IMR-90 (cell line): Measurements from ENCODE around the gene MRPL34. TPM values are rescaled to one million over a fixed set of nuclear protein-coding genes. Genes with fewer than 3 reads are reported as not detected.

Source experiments
- ATAC-seq: fragments of 200-7000 bp; cut with Tn5 transposase; 2 replicates; pipeline ENCODE4 v1.9.1; 2020; ENCODE audit warnings: low read depth, mild to moderate bottlenecking, moderate library complexity
- BruUV-seq: library from RNA; stranded (reverse); fragments of 400-500 nt; replicated peaks from 2 replicates; lab custom pipeline; 2021; lab: Mats Ljungman, UMichigan
- CTCF ChIA-PET: fragments of 300-600 bp; formaldehyde crosslinking; extraction: SDS; loops from one replicate; lab custom pipeline; 2021; ENCODE audit warnings: antibody characterized with exemption; lab: Yijun Ruan, JAX
- POLR2A ChIA-PET: fragments of 300-600 bp; sonication (Branson Sonifier 250); formaldehyde crosslinking; loops from one replicate; lab custom pipeline; 2022; ENCODE audit warnings: antibody characterized with exemption; ENCODE audit not compliant: unreplicated experiment; lab: Charles Lee
- DNase-seq: peaks from one replicate; pipeline ENCODE4 v3.0.0; 2013
- H2AFZ ChIP-seq: replicated peaks from 2 replicates; pipeline ENCODE3; 2013; ENCODE audit warnings: low read length, mild to moderate bottlenecking; ENCODE audit not compliant: poor library complexity
- H2AK5ac ChIP-seq: 2 replicates; pipeline ENCODE4 v1.6.1; 2013; ENCODE audit warnings: low read depth, low read length, inconsistent platforms
- H2AK9ac ChIP-seq: replicated peaks from 2 replicates; pipeline ENCODE3; 2013; ENCODE audit warnings: mild to moderate bottlenecking, low read depth, low read length, moderate library complexity; ENCODE audit not compliant: poor library complexity
- H2BK120ac ChIP-seq: 2 replicates; pipeline ENCODE4 v1.6.1; 2013; ENCODE audit warnings: low read depth, low read length, inconsistent platforms
- H2BK15ac ChIP-seq: 3 replicates; pipeline ENCODE4 v1.6.1; 2013; ENCODE audit warnings: low read depth, low read length, inconsistent platforms
- H2BK20ac ChIP-seq: 2 replicates; pipeline ENCODE4 v1.6.1; 2013; ENCODE audit warnings: low read depth, mild to moderate bottlenecking, inconsistent platforms, low read length, moderate library complexity
- H2BK5ac ChIP-seq: 2 replicates; pipeline ENCODE4 v1.6.1; 2013; ENCODE audit warnings: mild to moderate bottlenecking, low read depth, low read length, inconsistent platforms; ENCODE audit not compliant: poor library complexity, severe bottlenecking
- H3K14ac ChIP-seq: replicated peaks from 2 replicates; pipeline ENCODE4 v1.6.1; 2013; ENCODE audit warnings: low read depth, low read length, inconsistent platforms
- H3K18ac ChIP-seq: 2 replicates; pipeline ENCODE4 v1.6.1; 2013; ENCODE audit warnings: low read depth, low read length, control low read depth
- H3K23ac ChIP-seq: 2 replicates; pipeline ENCODE4 v1.6.1; 2013; ENCODE audit warnings: low read depth, low read length, inconsistent platforms
- H3K27ac ChIP-seq: 2 replicates; pipeline ENCODE4 v1.5.1; 2013; ENCODE audit warnings: mild to moderate bottlenecking, control low read depth, low read length; ENCODE audit not compliant: insufficient read depth
- H3K27me3 ChIP-seq: 2 replicates; pipeline ENCODE4 v1.6.1; 2013; ENCODE audit warnings: low read length; ENCODE audit not compliant: control insufficient read depth, insufficient read depth
- H3K36me3 ChIP-seq: 2 replicates; pipeline ENCODE4 v1.6.1; 2013; ENCODE audit warnings: low read length, mixed read lengths; ENCODE audit not compliant: control insufficient read depth, insufficient read depth
- H3K4ac ChIP-seq: 2 replicates; pipeline ENCODE4 v1.6.1; 2013; ENCODE audit warnings: low read depth, low read length, inconsistent platforms
- H3K4me1 ChIP-seq: 2 replicates; pipeline ENCODE4 v1.6.1; 2013; ENCODE audit warnings: low read length, mixed read lengths; ENCODE audit not compliant: control insufficient read depth, insufficient read depth
- H3K4me2 ChIP-seq: 2 replicates; pipeline ENCODE4 v1.6.1; 2013; ENCODE audit warnings: low read depth, mild to moderate bottlenecking, control low read depth, low read length, moderate library complexity
- H3K4me3 ChIP-seq: 2 replicates; pipeline ENCODE4 v1.5.1; 2013; ENCODE audit warnings: low read depth, mild to moderate bottlenecking, control low read depth, low read length, moderate library complexity; ENCODE audit not compliant: insufficient read depth
- H3K56ac ChIP-seq: 2 replicates; pipeline ENCODE4 v1.6.1; 2013; ENCODE audit warnings: low read length, inconsistent platforms; ENCODE audit not compliant: insufficient read depth; ENCODE audit errors: extremely low read depth
- H3K79me1 ChIP-seq, 2 experiments: 2 replicates each; pipeline ENCODE4 v1.6.1; 2013; ENCODE audit warnings: low read length in 2 of 2, inconsistent platforms in 1 of 2, low read depth in 1 of 2
- H3K9ac ChIP-seq: 2 replicates; pipeline ENCODE4 v1.6.1; 2013; ENCODE audit warnings: low read depth, low read length, control low read depth
- H3K9me1 ChIP-seq: 2 replicates; pipeline ENCODE4 v1.6.1; 2013; ENCODE audit warnings: low read length, inconsistent platforms; ENCODE audit not compliant: insufficient read depth
- H3K9me3 ChIP-seq: 2 replicates; pipeline ENCODE4 v1.6.1; 2013; ENCODE audit warnings: low read length; ENCODE audit not compliant: control insufficient read depth, insufficient read depth
- H4K20me1 ChIP-seq: 2 replicates; pipeline ENCODE4 v1.6.1; 2013; ENCODE audit warnings: low read length, inconsistent platforms; ENCODE audit not compliant: insufficient read depth
- H4K5ac ChIP-seq: 2 replicates; pipeline ENCODE4 v1.6.1; 2013; ENCODE audit warnings: mild to moderate bottlenecking, low read depth, low read length, control low read depth
- H4K8ac ChIP-seq, 2 experiments: 2 replicates each; pipeline ENCODE4 v1.6.1; 2013; ENCODE audit warnings: low read depth in 2 of 2, low read length in 2 of 2, control low read depth in 1 of 2, inconsistent platforms in 1 of 2
- H4K91ac ChIP-seq: 2 replicates; pipeline ENCODE4 v1.6.1; 2013; ENCODE audit warnings: low read depth, low read length, inconsistent platforms; ENCODE audit not compliant: insufficient read depth
- NFE2L2 ChIP-seq: fragments of 150-350 bp; IDR thresholded peaks from 2 replicates; pipeline ENCODE4 v1.6.1; 2016; ENCODE audit warnings: low read depth, mild to moderate bottlenecking, low read length
- SMC3 ChIP-seq: fragments of 150-350 bp; IDR thresholded peaks from 2 replicates; pipeline ENCODE4 v1.6.1; 2016; ENCODE audit warnings: low read depth, mild to moderate bottlenecking, antibody characterized with exemption, low read length, moderate library complexity
- WGBS, 2 experiments: methylation state at CpG; one replicate each; pipeline versions ENCODE4 v1.1.5 to v1.1.7; 2013; ENCODE audit warnings: missing lambda C conversion rate in 2 of 2; ENCODE audit not compliant: insufficient read length in 1 of 2; ENCODE audit errors: extremely low coverage in 2 of 2; 5-methylcytosine and 5-hydroxymethylcytosine counted together
- dilution Hi-C: fragments of 300-500 bp; cut with HindIII; formaldehyde crosslinking; loops from one replicate; pipeline ENCODE4 v1.14.3; 2018; ENCODE audit warnings: low sequenced_read_pairs; ENCODE audit not compliant: unreplicated experiment
- in situ Hi-C: fragments of 300-500 bp; cut with MboI; formaldehyde crosslinking; loops from 3 replicates; pipeline ENCODE4 v1.14.3; 2019; ENCODE audit warnings: low sequenced_read_pairs, inconsistent platforms, mixed read lengths
- intact Hi-C: fragments of 100-400 bp; cut with micrococcal nuclease; formaldehyde crosslinking; loops from 2 replicates; pipeline ENCODE4 v1.10.0; 2022
- polyA plus RNA-seq, 3 experiments: library from polyadenylated mRNA; depleted of rRNA; stranded (reverse); fragments of >200 nt; gene quantifications; 2 replicates each; pipeline ENCODE4 v1.2.3, GENCODE V29; 2012; ENCODE audit warnings: low replicate concordance in 1 of 3
- total RNA-seq: library from RNA; depleted of rRNA; stranded (reverse); fragments of >200 nt; gene quantifications from 2 replicates; pipeline ENCODE4 v1.2.3, GENCODE V29; 2012

The MRPL34 gene
- total and polyA plus RNA-seq, 2 of the 4 experiments (the other 2 are of a cell fraction): 7.3 to 37.0 TPM

DNA sequence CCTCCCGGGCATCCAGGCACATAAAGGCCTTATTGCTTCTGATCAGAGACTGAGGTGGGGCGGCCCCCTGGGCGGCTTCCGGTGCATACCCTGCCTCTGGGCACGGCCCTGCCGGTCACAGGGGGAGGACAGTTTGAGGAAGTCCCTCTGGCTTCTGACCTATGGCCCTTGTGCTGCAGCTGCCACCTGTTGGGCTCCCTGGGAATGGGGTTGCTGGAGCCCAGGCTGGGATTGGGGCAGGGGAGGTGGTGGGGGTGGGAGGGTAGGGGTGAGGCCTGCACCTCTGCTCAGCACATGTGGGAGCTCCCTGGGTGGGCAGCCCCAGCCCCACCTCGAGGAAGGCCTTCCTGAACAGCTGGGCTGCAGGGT is 18.3 kb downstream of the MRPL34 start:
- H3K27ac ChIP-seq: no peak overlapping the region
- no peak for ATAC-seq
- peaks cover 0 to 5% of the 10 kb centered on the region in 2 experiments; a peak in 1 of 4 replicates for H3K79me1 ChIP-seq
- intact Hi-C loops (no loop called here), dilution Hi-C loops (no loop called here), in situ Hi-C loops (no loop called here)
- no peak overlapping the region for H4K5ac ChIP-seq
- H2AK5ac ChIP-seq: no peak overlapping the region
- H2AK9ac ChIP-seq: no peak overlapping the region
- H2BK20ac ChIP-seq: no peak overlapping the region
- no peak overlapping the region for H2BK15ac ChIP-seq
- H3K9me1 ChIP-seq: no peaks in the 10 kb centered on the region
- H3K23ac ChIP-seq: no peak overlapping the region
- no peak overlapping the region for H2BK5ac ChIP-seq
- no peaks in the 10 kb centered on the region for H3K9me3 ChIP-seq
- no peak overlapping the region for H3K4me2 ChIP-seq
- no peak overlapping the region for H2AFZ ChIP-seq
- no peak overlapping the region for H3K14ac ChIP-seq
- H3K4me3 ChIP-seq: no peak overlapping the region
- peaks cover 40% of the 10 kb centered on the region for H3K36me3 ChIP-seq
- POLR2A ChIA-PET: interaction anchor here (1.0 kb wide), 1 partner anchor 10 kb away, joined by 3 read pairs; the partner anchor contains the start of gene ANO8
- CTCF ChIA-PET: no interaction called here
- no peak overlapping the region for H3K4ac ChIP-seq
- H4K20me1 ChIP-seq: peaks cover 8% of the 10 kb centered on the region; the same call in 1 of the 2 replicates
- TF ChIP-seq NFE2L2 (no peak), SMC3 (no peak)
- H3K56ac ChIP-seq: no peak overlapping the region
- WGBS, 2 experiments: 50% methylated on average over 1 of the region's 7 CpGs; no CpG with 5 or more reads in 1 of the 2 experiments
- no peak overlapping the region for H3K9ac ChIP-seq
- H3K18ac ChIP-seq: no peak overlapping the region
- no peak overlapping the region for H4K8ac ChIP-seq
- no peak for DNase-seq
- H3K4me1 ChIP-seq: no peaks in the 10 kb centered on the region
- no peak overlapping the region for H4K91ac ChIP-seq
- no peak overlapping the region for H2BK120ac ChIP-seq
- BruUV-seq: no TSS peak
- H3K27me3 ChIP-seq: no peaks in the 10 kb centered on the region
